ENCODE data around the gene COL5A2.

DNA sequence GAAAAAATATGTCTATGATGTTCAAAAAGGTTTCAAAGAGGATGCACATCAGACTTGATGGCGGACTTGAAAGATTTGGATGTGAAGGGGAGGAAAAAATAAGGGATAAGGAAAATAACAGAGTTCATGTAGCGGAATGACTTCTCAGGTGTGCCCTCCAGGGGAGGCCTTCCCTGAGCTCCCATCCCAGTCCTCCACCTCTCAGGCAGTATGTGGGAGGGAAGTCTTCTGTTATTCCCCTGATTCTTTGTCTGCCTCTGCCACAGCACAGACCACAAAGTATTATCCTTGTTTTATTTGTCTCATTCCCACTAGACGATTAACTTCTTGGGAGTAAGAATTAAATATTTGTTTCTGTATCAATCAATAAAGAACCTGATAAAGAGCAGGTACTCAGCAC lies 17.7 kb downstream of the COL5A2 start:
- TF ChIP-seq EZH2 (IDR thresholded peaks at IDR 0.05; ENCODE audit: insufficient read depth, poor library complexity, severe bottlenecking) (no peak), EZH2phosphoT487 (IDR thresholded peaks at IDR 0.05; ENCODE audit: insufficient read depth, low read depth) (no peak)
